GM19328 (cell line): ENCODE data around the gene MCM10.
A peak's percentile ranks its signal among the peaks of the same experiment; 100 is the strongest.

Source experiments
- ATAC-seq: cut with Tn5 transposase; IDR thresholded peaks from one replicate; pipeline ENCODE4 v1.9.1; 2021; ENCODE audit warnings: mild to moderate bottlenecking, moderate library complexity; ENCODE audit not compliant: unreplicated experiment

MCM10 gene

GRCh38 chr10:13163859-13164258, 2.5 kb downstream of the MCM10 start:
- no peak for ATAC-seq

- no peak for ATAC-seq
Observed at GRCh38 chr10:13165177-13165576, 3.8 kb downstream of the MCM10 start.

GRCh38 chr10:13167568-13167967, 6.2 kb downstream of the MCM10 start:
- no peak for ATAC-seq

- no peak for ATAC-seq
Observed at GRCh38 chr10:13168781-13169180, 7.4 kb downstream of the MCM10 start.

GRCh38 chr10:13173616-13174015, 12.3 kb downstream of the MCM10 start:
- ATAC-seq, result no peak

GRCh38 chr10:13180788-13181187, 19.4 kb downstream of the MCM10 start:
- no peak for ATAC-seq

- ATAC-seq, result no peak
Observed at GRCh38 chr10:13182424-13182823, 21.1 kb downstream of the MCM10 start.

- peak; percentile 52 for ATAC-seq
Observed at GRCh38 chr10:13183625-13184024, 22.3 kb downstream of the MCM10 start.

GRCh38 chr10:13184276-13184675, 22.9 kb downstream of the MCM10 start:
- ATAC-seq, result no peak

- ATAC-seq, result no peak
Observed at GRCh38 chr10:13184730-13185514, 23.6 kb downstream of the MCM10 start.

- ATAC-seq, result no peak
Observed at GRCh38 chr10:13187135-13187534, 25.8 kb downstream of the MCM10 start.

GRCh38 chr10:13188593-13188992, 27.2 kb downstream of the MCM10 start:
- no peak for ATAC-seq

- no peak for ATAC-seq
Observed at GRCh38 chr10:13189961-13190360, 28.6 kb downstream of the MCM10 start.

- ATAC-seq, result no peak
Observed at GRCh38 chr10:13190816-13191215, 29.5 kb downstream of the MCM10 start.

- no peak for ATAC-seq
Observed at GRCh38 chr10:13191362-13191761, 30.0 kb downstream of the MCM10 start.

- no peak for ATAC-seq
Observed at GRCh38 chr10:13193637-13194036, 32.3 kb downstream of the MCM10 start.

GRCh38 chr10:13195016-13195415, 33.7 kb downstream of the MCM10 start:
- no peak for ATAC-seq

GRCh38 chr10:13201132-13201531, 39.8 kb downstream of the MCM10 start:
- ATAC-seq, result no peak

GRCh38 chr10:13206091-13206490, 44.7 kb downstream of the MCM10 start:
- no peak for ATAC-seq

GRCh38 chr10:13206546-13207443, 45.4 kb downstream of the MCM10 start:
- no peak for ATAC-seq

GRCh38 chr10:13213163-13213562, 51.8 kb downstream of the MCM10 start:
- no peak for ATAC-seq

- no peak for ATAC-seq
Observed at GRCh38 chr10:13218878-13219277, 57.5 kb downstream of the MCM10 start.
